Measurements from ENCODE around the gene CAMKMT.

Gene CAMKMT

DNA sequence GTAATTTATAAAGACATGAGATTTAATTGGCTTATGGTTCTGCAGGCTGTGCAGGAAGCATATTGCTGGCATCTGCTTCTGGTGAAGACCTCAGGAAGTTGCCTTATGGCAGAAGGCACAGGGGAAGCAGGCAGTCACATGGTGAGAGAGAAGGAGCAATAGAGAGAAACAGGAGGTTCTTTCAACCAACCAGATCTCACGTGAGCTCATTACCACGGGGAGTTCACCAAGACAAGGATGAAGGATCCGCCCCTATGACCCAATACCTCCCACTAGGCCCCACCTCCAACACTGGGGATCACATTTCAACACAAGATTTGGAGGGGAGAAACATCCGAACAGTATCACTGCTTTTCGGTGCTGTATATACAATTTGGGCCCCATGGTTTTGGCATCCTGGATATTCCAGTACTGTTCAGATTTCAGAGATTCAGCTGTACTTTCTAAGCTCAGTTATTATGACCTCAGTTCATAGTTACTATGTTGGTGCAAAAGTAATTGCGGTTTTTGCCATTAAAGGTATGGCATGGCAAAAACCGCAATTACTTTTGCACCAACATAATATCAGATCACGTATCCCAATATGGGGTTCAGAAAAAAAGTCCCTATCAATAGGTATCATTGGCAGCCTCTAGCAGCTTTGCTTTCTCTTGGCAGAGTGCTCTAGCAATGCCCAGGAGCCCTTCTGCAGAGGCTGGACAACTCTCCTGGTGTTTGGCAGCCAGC, 390.2 kb downstream of the CAMKMT start:
- FAIRE-seq: no peak

DNA sequence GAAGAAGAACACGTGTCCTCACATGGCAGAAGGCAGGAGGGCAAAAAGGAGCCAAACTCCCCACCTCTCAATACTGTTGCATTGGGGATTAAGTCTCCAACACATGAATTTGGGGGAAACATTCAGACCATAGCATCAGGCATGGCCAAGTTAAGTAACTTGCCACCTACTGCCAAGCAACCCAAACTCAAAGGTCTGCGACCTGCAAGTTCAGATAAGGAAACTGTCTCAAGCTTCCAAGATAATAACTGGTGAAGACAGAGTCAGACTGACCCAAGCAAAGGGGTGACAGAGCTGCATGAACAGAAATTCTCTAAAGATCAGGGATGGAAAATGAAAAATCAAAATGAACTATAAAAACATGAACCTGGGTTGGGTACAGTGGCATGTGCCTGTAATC, 391.0 kb downstream of the CAMKMT start:
- FAIRE-seq: no peak

DNA sequence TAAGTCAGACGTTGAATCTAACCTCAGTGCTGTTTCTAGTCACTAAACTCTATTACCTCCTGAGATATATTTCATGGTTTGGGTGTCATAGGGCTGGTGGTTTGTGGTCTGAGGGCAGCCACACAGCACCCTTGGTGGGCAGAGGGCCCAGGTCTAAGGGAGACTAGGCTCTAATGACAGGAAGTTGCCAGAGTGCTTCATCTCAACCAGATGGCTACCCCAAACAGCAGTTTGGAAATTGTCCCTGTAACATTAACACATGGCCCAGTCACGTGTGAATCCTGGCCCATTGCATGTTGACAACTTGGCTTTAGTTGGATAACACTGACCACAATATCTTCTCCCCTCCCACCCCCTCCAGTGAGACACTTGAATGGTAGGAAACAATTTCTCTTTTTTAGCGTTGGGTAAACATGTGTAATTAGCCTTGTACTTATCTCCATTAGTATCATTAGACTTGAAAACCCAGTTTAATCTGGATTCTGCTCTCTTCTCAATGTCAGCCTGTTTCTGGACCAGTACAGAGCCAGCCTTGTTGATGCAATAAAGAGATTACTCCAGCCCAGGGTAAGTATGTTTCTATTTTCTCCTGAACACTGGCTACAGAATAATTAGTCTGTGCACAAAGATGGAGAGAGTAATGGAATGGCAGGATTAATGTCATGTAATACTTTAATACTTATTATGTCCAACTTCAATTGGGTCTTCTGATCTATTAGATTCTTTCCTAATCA, 392.0 kb downstream of the CAMKMT start:
- FAIRE-seq: no peak

DNA sequence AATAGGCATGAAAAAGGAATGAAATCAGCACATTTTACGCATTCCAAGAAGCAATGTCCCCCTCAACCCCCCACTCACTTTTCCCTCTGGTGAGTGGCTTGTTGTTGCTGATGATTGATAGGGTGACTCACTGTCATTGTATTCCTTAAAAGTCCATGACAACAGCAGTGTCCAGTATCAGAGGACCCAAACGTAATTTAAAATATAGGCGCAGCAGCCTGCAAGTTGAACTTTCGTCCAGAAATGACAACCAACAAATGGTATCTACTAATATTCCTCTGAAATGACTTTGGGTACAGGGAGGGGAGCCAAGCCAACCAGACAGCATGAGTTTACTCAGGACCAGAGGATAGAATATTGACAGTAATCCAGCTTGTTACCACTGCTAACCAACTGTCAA, 396.8 kb downstream of the CAMKMT start:
- FAIRE-seq: no peak

DNA sequence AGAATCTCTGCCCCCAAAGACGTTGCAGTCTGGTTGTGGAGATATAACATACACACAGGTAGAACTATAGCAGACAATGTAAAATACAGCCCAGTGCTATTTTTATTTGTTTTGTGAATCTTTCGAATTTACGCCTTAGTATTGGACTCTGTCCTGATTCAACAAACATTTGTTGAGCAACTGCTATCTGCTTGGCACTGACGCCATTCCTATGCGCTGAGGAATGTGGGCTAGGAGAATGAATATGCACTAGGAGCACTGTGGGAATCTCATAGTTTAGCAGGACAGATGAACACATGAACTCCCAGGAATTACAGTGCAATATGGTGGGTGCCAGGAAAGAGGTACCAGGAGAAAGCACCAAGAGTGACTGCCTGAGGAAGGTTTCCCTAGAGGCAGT, 398.1 kb downstream of the CAMKMT start:
- FAIRE-seq: no peak

DNA sequence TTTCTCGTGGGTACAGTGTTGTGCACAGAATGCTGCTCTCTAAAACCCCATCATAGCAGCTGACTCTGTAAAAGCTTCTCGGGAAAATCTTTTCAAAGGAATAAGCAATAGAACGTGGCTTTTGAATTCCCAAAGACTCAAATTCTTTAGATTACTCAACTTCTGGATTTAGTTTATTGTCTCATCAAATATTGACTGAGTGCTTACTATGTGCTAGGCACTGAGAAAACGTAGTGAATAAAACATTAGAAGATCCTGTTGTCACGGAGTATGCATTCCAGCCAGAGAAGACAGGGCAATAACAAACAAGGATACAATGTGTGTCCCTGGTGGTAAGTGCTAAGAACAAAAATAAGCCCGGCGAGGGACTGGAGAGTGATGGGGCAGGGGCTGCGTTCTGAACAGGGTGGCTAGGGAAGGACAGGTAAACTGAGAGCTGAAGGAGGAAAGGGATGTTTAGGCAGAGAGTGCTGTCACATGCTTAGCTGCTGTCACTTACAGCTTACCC, 401.6 kb downstream of the CAMKMT start:
- no peak for FAIRE-seq

DNA sequence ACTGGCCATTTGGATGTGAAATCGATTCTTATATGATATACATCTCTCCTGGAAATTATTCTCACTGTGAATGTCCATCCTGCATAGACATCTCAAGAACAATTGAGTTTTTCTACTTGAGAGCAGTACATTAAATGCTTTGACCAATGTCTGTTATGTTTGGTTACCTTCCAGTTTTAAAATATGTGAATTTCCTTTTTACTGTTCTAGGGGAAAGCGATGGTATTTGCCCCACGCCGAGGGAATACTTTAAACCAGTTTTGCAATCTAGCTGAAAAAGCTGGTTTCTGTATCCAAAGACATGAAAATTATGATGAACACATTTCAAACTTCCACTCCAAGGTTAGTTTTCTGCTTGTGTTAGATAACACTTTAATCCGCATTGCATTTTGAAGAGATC, 404.5 kb downstream of the CAMKMT start:
- FAIRE-seq: no peak

DNA sequence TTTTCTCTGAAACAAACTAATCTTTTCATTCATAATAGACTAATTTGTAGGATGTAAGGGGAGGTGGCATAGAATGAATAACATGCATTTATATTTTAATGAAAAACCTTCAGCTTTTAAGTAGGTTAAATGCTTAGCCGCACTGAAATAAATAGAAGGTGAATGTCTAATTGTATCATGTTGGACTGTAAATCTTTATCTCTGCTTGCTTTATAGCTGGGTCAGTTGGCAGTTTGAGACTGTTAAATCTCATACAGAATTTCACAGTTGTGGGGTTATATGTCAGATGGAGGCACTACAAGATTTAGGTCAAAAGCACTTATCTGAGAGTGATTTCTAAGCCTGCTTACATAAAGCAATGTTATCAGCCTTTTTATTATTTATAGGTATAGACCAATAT, 405.0 kb downstream of the CAMKMT start:
- no peak for FAIRE-seq

DNA sequence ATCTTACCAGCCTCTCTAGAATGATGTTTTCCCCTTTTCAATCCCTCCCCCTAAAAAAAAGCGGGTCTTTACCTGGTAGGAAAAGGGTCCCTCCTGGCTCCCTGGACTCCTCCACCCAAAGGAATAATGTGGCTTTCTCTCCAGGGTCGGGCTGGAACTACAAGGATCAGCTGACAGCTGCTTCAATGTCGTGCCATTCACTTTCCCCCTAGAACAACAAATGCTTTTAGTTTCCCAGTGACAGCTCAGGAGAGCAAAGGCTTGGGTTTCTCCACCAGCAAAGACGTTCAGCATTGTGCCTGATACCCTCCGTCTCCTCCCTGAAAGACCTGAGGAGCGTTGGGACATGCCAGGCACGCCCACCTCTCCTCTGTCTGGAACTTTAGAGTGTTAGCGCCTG, 405.9 kb downstream of the CAMKMT start:
- FAIRE-seq: no peak

DNA sequence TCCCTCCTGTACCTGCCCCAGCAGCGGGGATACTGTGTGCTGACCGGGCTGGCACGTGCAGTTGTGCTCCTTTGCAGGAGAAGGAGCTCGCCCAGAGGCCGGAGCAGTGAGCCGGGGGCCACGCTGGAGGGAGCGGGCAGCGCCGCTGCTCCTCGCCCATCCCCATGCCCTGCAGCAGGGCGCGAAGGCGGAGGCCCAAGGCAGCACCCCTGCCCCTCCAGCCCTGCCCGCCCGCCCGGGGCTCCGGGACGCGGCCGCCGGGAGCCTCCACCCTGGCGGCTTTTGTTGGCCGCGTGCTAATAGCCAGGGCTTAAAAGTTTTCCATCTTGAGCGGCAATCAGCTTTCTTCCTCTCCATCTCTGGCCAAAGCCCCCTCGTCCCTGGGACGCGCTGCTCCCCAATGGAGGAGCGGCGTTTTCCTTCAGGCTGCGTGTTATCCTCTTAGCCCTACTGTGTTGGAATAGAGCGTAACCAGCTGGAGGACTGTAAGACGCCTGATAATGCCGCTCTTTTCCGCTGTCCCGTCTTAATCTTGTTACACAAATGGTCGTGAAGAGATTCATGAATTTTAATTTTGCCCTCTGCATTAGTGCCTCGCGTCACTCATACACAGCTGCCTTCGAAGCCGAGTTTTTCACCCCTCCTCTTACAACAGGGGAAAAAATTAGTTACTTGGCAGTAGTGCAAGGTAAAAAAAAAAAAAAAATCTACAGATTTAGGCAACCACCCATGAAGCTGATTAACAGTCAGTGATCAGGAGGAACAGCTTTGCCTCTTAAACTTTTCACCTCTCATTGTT, 406.9 kb downstream of the CAMKMT start:
- FAIRE-seq: no peak

DNA sequence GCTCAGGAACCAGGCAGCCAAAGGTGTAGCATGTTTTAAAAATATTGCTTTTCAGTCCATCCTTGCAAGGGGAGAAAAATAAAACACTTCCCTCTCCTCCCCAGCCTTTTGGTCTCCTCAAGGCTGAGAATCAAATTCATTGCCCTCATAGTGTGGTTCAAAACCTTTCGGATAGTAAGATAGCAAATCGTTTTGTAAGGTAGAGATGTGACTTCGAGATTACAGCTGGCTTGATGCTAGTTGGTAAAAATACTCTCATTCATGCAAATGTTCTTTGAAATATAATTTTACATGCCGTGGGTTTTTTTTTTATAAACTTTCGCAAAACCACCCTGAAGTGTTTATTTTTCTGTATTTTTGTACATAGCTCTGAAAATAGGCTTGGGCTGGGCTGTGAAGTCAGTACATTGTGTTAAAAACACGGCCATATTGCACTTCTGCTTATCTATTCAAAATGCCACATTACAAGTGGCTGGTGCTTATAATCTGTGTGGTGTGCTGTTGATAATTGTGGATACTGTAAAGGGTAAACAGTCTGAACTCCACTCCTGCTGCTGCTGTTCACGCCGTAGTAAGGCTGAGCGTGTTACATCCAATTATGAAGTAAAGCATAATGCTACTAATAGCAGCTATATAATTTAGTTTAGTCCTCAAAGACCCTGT, 407.7 kb downstream of the CAMKMT start:
- no peak for FAIRE-seq

DNA sequence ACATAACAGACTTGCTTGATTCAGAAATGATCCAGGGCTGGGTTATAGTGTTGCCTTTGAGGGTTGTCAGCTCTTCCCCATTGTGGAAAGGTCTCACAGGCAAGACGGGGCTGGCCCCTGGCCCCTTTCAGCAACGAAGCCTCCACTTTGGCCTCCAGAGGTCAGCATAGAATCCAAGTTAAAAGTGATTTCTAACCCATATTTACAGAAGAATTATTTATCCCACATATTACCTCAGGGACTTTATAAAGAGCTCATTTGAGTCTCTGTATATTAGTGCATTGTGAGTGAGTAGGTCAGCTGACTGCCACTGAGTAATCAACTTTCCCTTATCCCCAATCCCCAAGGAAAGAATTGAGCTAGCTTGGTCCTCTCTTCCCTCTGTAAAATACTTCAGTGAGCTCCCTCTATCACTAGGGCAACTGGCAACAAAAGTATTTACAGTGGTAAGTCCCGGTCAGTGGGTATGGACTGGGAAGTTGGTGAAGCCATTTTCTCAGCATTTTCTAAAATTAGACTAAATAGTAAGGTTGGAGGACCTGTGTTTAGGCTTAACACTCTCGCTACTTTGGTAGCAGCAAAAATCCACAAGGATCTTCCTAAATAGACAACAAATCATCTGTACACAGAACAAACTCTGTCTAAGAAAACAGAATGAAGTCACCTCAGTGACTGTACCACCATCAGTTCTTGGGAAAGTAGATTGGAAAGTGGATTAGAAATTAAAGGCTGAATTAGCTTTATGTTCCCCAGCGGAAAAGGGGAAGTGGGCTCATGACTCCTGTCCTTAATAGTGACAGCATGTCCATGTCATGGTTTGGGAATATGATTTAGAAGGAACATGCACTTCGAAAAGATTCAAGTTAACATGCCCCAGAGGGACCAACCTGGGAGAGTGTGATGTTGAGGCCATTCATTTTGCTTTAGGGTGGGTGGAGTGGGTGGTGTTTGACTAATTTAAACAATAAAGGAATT, 408.8 kb downstream of the CAMKMT start:
- FAIRE-seq: no peak

DNA sequence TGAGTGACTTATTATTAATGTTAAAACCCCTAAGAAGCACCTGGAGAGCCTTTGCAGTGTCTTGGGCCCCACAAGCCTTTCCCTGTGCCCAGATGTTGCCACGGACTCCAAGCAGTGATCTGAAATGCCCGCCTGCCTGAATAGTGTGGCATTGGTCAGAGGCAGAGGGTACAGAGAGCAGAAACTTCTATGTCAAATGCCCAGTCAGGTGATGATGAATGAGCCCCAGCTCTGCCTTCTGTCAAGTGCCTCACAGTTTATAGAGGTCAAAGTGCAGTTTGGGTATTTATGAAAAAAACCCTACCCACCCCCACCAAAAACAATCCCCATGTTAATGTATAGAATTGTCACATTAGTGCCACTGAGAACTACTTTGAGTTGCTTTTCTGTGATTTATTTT, 409.8 kb downstream of the CAMKMT start:
- no peak for FAIRE-seq

DNA sequence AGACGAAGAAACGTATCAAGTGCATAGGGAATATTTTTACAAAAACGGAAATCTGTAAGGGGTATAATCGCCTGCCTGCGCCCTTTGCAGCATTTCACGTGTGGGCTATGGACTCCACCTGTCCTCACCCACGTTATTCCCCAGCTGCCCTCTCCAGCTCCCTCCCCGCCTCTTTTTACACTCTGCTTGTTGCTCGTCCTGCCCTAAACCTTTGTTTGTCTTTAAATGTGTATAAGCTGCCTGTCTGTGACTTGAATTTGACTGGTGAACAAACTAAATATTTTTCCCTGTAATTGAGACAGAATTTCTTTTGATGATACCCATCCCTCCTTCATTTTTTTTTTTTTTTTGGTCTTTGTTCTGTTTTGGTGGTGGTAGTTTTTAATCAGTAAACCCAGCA, 410.4 kb downstream of the CAMKMT start:
- FAIRE-seq: no peak

DNA sequence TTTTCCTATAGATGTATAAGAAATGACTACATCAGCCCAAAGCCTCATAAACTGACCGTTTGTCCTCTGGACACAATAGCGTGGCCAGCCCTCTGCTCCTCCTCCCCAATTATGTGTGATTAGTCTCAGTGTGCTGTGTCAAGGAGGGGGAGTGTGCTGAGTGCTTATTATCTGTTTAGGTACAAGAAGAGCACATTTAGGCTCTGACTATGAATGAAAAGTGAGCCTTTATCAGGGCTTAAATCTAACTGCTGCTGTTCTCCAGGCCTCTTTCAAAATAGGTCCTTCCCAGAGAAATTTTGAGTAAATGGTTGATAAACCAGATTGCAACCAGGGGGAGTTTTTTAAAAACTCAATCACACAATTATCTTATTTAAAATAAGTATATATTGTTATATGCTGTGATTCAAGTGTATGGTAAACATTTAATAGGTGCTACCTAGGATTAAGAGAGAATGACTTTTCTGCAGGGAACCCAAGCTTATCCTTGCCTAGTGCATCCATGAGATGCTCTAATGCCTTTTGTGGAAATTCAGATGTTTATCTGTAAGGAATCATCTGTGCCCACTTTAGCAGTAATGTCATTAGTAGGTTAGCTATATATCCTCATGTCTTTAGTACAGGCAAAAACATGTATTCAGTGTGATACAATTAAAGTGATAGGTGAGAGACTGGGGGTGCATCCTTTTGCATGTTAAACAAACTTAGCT, 411.1 kb downstream of the CAMKMT start:
- no peak for FAIRE-seq

DNA sequence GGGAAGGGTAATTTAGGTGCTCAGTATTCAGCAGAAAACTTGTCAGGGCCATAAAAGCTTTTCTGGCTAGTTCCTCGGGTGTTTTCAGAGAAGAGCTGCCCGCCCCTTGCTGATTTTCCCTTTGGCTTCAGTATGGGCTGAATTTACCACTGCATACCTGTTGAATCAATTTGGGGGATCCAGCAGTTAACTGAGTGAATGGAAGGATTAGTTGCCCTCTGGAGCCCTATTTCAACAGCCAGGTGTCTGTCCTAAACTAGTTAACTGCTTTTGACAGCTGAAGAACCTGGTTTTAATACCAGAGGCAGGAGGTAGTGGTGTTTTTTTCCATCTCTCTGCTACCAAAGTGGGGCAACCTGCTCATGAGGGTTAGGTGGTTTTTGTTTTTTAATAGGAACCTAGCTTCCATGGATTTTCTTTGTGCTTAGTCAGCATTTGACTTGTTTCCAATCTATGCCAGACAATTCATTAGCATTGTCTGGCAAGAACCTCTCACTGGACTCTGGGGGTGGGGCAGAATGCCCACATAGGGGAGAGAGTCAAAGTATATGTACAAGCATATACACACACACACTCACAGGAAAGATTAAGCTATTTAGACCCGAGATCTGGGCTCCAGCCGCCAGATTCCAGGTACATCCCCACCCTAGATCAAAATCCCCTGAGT, 413.2 kb downstream of the CAMKMT start:
- no peak for FAIRE-seq

DNA sequence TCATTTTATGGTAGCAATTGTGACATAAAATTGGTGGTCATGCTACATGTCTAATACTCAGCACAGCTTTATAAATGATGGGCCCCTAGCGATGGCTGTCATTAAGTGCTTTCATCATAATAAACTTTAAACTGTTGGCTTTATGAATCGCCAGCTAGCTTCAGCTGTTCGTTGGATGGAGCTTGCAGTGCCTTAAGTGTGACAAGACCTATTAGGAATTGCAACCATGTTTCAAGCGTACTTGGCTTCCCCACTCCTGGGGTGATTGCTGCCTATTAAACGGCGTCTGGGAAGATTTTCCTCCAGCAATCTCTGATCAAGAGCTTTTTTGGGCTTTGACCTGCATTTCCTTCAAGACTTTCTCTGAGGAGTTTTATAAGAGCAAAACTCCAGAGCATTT, 415.3 kb downstream of the CAMKMT start:
- no peak for FAIRE-seq

DNA sequence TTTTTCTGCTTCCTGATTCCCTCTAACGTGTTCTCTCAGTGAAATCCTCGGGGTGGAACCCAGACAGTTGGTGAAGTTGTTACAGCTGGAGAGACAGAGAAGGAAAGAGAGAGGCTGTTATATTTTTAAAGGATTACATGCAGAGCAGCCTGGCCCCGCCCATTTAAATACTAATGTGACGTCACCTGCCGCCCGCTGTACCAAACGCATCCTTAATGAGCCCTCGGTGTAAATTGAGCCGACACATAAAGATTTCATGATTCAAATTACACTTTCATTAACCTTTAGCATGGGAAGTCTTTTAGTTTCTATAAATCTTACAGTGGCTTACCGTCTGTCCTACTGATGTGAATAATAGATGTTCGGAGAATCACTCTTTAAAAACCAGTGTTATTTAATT, 415.8 kb downstream of the CAMKMT start:
- FAIRE-seq: no peak

DNA sequence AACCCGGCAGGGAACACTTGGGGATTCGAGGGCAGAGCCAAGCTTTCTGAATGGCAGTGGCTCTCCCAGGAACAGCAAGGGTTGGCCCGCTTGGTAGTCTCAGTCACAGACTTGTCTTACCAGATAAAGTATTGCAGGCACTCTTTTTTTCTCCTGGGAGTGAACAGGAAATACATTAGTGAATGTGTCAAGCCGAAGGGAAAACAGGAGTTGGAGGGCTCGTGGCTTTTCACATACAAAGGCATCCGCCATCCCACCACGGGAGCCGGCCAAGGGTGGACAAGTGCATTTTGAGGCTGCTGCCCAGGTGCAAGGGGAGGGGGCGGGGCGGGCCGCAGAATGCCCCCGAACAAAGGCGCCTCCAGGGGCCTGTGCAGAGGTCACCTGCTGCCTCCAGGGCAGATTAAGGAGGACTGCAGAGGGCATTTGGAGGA, 416.5 kb downstream of the CAMKMT start:
- no peak for FAIRE-seq

DNA sequence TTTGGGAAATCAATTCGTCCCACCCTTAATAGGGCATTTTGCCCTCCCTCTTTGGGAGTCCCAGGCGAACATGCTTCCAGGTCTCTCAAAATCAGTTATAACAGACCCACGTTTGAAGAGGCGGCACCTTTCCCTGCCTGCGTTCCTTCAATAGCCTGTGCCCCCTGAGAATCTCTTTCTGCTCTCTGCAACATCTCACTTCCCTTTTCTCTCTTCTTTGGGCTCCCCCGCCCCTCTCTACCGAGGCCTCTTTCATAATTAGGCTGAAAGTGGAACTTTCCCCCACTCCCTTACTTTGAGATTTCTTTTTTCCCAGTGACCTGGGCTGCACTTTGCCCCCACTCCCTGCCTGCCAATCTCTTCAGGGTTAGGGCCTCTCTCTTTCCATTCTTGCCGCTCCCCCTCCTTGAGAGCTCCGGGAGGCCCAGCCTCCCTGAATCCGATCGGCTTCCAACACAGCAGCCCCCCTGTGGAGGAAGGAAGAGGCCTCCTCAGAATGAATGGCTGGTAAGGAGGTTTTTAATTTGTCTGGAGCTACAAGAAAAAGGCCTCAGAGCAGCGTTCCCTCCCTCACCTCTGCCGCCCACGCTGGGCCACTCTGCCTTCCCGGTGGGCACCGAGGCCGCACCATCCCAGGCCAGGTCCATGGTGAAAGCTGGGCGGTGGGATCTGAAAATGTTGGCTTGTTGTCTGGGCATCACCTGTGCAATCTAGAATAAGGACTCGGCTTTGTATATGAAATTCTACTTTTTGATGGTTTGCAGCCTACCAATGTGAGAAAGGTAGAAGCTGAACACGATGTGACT, 417.1 kb downstream of the CAMKMT start:
- no peak for FAIRE-seq

All from islet of Langerhans (tissue), 1 donor.